ENCODE measurements around the gene CNN3. TPM values are rescaled to one million over a fixed set of nuclear protein-coding genes. Genes with fewer than 3 reads are reported as not detected.

The CNN3 gene
- total RNA-seq, 1 donor = 485 TPM

- H3K4me3 ChIP-seq (ENCODE audit: low read depth, low read length) = no peak overlapping the region
- TF ChIP-seq, protein P1, sequence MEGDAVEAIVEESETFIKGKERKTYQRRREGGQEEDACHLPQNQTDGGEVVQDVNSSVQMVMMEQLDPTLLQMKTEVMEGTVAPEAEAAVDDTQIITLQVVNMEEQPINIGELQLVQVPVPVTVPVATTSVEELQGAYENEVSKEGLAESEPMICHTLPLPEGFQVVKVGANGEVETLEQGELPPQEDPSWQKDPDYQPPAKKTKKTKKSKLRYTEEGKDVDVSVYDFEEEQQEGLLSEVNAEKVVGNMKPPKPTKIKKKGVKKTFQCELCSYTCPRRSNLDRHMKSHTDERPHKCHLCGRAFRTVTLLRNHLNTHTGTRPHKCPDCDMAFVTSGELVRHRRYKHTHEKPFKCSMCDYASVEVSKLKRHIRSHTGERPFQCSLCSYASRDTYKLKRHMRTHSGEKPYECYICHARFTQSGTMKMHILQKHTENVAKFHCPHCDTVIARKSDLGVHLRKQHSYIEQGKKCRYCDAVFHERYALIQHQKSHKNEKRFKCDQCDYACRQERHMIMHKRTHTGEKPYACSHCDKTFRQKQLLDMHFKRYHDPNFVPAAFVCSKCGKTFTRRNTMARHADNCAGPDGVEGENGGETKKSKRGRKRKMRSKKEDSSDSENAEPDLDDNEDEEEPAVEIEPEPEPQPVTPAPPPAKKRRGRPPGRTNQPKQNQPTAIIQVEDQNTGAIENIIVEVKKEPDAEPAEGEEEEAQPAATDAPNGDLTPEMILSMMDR (IDR thresholded peaks at IDR 0.05; ENCODE audit: insufficient read depth, low read depth, low read length) = no peak
- no peak for DNase-seq (ENCODE audit: low read depth)
These were observed 38.7 kb downstream of the CNN3 start for GRCh38 chr1:94888201-94888600.

GRCh38 chr1:94887603-94888171 is 39.2 kb downstream of the CNN3 start:
- H3K4me3 ChIP-seq (ENCODE audit: low read depth, low read length) = no peak overlapping the region
- DNase-seq (ENCODE audit: low read depth) = no peak
- TF ChIP-seq, protein P1 (IDR thresholded peaks at IDR 0.05; ENCODE audit: insufficient read depth, low read depth, low read length) = no peak

GRCh38 chr1:94887106-94887505 is 39.8 kb downstream of the CNN3 start:
- H3K4me3 ChIP-seq (ENCODE audit: low read depth, low read length) = no peak overlapping the region
- DNase-seq (ENCODE audit: low read depth) = no peak
- TF ChIP-seq, protein P1 (IDR thresholded peaks at IDR 0.05; ENCODE audit: insufficient read depth, low read depth, low read length) = no peak

DNA sequence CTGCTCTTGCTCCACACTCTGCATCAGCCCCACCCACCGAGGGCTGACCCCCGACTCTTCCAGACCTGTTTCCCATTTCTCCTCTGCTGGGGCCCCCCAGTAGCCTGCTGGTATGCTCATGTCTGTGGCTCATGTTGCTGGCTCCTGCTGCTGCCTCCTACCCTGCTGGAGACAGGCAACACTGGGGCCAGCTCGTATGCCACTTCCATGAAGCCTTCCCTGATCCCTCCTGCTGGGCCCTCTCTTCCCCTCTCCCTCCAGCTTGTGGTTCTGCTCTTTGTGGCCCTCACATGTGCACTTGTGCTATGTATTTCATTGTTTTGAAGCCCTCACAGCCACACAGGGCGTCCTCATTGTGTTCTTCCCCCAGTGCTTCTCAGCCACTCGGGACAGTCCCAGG is 40.5 kb downstream of the CNN3 start:
- H3K4me3 ChIP-seq (ENCODE audit: low read depth, low read length) = no peak overlapping the region
- DNase-seq (ENCODE audit: low read depth) = no peak
- TF ChIP-seq, protein P1 (IDR thresholded peaks at IDR 0.05; ENCODE audit: insufficient read depth, low read depth, low read length) = no peak

GRCh38 chr1:94884507-94884906 is 42.4 kb downstream of the CNN3 start:
- no peak for DNase-seq (ENCODE audit: low read depth)
- no peak overlapping the region for H3K4me3 ChIP-seq (ENCODE audit: low read depth, low read length)
- TF ChIP-seq, protein P1 (IDR thresholded peaks at IDR 0.05; ENCODE audit: insufficient read depth, low read depth, low read length) = no peak

DNA sequence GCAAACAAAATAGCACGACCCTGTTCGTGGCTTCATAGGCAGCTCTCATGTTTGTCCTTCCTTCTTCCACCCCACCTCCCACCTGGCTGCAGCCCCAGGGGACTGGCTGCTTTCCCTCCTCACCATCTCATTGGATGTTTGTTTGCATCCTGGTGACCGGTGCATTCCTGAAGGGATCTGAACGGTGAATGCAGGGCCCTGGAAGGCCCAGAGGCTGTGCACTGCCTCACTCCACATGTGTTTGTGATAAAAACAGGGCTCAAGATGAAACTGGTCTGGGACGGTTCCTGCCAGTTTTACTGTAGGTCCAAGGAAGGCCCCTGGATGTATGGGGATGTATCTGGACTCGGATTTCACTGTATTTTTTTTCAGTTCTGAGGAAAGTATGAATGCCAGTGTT is 42.8 kb downstream of the CNN3 start:
- TF ChIP-seq, protein P1 (IDR thresholded peaks at IDR 0.05; ENCODE audit: insufficient read depth, low read depth, low read length) = no peak
- no peak overlapping the region for H3K4me3 ChIP-seq (ENCODE audit: low read depth, low read length)
- peak; percentile 68 for DNase-seq (ENCODE audit: low read depth)

- DNase-seq (ENCODE audit: low read depth) = peak; percentile 69
- TF ChIP-seq, protein P1 (IDR thresholded peaks at IDR 0.05; ENCODE audit: insufficient read depth, low read depth, low read length) = no peak
- no peak overlapping the region for H3K4me3 ChIP-seq (ENCODE audit: low read depth, low read length)
These were observed 43.2 kb downstream of the CNN3 start for GRCh38 chr1:94883691-94884090.

Data from fibroblast of villous mesenchyme (primary cell).